ENCODE measurements around the gene PEF1. TPM values are rescaled to one million over a fixed set of nuclear protein-coding genes. Genes with fewer than 3 reads are reported as not detected.

PEF1 gene
- polyA plus RNA-seq, 1 donor, result 38.3 TPM

DNA sequence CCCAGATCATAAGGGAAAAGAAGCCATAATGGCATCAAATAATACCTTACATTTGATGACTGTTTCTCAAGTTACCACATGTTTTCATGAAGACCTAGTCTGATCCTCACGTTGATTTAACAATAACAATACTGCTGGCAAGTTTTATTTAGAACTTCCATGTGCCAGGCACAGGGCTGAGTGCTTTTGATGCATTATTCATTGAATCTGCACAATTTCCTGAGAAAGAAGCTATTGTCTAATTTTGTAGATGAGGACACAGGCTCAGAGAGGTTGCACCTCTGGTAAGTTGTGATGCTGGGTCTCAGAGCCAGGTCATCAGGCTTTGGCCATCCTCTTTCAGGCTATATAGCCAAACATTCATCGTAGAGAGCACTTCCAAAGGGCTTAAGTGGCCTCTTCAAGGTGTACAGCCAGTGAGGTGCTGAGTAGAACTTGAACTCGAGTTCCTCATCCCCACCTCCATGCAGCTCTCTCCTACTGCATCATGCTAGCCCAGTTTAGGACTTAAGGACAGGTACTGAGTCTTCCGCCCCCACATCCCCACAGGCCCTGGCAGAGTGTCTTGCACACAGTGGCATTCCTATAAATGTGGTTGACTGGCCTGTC lies 8.3 kb upstream of the PEF1 start:
- DNase-seq, result no peak

DNA sequence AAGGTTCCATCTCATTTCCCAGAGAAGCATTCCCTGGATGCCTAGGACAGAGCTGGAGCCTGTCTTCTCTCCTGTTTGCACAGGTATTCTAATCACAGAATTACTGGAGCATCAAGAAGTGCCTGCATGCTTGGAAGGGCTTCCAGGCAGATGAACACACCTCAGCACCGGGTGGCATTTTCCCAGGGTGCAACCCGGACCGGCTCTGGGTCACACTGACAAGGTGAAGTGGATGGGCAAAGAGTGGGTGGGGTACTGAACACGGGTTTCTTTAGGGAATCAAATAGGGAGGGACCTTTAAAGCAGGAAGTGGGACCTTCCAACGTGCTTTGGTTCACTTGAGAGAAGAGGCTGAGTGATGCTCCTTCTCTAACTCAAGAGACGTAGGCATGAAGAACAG lies 7.1 kb upstream of the PEF1 start:
- DNase-seq, result no peak

DNA sequence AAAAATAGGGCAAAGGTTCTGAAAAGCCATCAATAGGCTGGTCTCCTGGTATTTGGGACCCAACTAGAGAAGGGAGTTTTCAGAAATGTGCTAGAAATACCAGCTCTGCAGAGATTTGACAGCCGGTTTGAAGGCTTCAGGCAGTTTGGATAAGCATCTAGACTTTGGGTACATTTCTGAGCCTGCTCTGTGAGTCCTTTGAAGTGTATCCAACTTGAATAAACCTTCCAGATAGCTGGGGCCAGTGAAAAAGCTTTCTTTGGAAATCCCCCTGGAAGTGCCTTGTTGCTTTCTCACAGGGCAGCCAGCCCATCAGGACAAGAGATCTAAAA lies 6.4 kb upstream of the PEF1 start:
- DNase-seq, result no peak

DNA sequence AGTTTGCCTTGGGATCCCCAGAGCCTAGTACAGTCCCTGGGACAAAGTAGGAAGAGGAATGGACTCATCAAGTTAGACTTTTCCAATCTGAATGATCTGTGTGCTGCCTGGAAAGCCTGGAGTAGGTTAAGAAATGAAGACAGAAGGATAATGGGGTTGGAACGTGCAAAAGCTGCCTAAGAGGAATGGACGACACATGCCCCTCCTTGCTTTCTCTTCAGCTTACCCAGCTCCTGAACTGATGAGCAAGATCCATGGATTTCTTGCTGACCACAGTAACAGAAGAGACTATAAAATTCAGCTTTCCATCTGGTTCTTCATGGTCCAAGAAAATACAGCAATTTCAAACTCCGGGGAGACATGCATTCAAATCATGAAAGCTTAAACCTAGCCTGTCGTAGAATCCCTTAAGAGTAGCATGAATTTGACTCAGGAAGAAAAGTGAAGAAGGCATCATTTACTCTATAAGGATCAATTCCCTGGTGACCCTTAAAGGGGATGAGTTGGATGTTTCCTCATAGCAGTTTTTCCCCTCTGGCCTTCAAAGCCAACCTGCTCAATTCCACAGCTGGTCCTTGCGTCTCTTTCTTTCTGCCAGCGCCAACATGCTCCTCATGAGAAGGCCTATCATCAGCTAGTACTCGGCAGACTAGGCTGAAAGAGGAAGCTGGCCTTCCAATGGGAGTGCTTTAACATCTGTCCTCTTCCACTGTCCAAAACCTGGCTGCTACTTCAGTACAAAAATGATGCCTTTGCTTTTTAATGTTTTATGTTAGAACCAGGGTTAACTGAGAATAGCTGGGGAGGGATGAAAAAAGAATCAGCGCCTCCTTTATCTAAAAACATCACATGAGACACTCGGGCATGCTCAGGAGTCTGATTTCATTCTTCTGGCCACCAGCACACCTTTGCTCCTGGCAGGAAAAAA lies 5.7 kb upstream of the PEF1 start:
- peak; percentile 72 for DNase-seq

DNA sequence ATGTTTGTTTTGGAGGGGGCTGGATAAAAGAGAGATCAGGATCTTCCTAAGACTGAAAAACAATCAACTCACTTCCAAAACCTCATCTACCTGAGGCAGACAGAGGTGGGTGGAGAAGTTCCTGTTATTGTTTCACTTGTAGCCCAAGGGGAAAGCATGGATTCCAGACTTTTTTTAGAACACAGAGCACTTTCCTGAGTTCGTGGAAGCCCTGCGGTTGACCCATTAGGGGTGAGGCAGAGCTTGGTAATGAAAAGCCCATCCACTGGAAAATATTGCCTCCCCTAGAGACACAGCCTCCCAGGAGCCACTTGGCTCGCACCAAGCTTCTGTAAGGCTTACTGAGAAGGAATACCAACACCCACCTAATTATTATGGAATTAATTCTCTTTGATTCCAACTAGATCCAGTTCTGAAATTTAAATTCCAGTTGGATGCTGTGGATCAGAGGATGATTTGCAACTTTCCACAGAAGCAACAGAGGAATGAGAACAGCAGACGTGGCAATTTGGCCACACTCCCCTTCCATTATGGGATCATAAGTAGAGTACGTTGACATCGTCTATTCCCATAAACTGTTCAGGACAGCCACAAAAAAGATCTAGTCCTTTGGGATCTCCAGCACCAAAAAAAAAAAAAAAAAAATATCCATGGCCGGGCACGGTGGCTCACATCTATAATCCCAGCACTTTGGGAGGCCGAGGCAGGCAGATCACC lies 4.1 kb upstream of the PEF1 start:
- DNase-seq, result no peak

DNA sequence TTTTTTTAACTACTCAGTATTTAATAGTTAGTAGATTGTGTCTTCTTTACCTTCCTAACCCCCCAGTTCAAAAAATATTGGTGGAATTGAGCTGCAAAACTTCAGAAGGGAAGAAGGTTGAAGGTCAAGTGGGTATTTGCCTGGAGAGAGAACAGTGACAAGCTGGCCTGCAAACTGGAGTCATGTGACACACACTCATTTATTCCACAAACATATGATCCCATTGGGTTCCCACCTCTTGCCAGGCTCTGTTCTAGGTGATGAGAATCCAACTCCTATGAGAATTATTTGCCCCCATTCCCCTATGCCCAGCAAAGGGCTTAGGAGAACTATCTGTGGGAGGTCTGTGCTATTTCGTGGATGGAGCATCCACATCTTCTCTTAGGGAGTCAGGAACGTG lies 3.5 kb upstream of the PEF1 start:
- DNase-seq, result no peak

DNA sequence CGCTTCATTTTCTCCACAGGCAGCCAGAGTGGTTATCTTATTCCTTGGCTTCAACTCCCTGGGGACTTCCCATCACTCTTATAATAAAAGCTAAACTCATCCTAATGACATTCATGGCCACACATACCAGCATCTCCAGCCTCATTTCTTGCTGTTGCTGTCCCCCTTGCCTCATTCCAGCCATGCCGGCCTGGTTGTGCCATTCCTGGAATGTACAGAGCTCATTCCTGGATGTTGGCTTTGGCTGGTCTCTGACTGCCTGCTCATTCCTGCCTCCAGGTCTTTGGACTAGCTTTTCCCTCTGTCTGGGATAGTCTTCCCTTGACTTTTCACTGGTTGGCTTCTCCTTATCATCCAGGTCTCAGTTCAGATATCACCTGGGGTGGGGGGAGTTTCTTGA lies 2.4 kb upstream of the PEF1 start:
- DNase-seq, result no peak

DNA sequence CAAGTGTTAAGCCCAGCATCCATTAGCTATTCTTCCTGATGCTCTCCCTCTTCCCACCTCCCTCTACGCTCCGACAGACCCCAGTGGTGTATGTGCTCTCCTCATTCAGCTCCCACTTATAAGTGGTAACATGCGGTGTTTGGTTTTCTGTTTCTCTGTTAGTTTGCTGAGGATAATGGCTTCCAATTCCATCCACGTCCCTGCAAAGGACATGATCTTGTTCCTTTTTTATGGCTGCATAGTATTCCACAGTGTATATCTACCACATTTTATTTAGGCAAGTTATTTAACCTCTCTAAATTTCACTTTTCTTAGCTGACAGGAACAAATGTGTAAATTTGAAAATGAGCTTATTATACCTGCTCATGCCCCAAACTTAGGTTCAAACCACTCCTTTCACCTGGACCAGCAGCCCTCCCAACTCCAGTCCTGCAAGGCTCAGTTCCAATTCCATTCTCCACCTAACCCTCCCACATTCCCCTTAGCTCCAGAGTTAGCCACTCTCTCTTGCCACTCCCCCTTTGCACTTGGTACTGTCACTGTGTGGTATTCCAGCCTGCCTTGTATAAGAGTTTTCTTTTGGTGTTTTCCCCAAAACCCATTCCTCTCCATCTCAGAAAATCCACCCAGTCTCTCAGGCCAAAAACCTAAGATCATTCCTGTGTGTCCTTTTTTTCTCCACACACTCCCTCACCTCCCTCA lies 1.7 kb upstream of the PEF1 start:
- no peak for DNase-seq

DNA sequence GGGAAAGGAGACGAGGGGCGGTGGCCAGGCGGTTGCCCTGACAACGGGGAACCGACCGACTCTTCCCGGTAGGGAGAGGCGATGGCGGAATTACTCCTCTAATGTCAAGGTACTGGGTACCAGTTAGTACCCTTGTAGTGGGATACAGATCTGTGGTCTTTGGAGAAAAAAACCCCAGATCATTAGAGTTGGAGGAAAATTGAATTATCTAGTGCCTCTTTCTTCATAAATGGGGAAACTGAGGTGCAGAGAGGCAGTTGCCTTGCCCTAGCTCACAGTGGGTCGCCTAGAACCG lies 545 bp upstream of the PEF1 start:
- DNase-seq, result no peak

DNA sequence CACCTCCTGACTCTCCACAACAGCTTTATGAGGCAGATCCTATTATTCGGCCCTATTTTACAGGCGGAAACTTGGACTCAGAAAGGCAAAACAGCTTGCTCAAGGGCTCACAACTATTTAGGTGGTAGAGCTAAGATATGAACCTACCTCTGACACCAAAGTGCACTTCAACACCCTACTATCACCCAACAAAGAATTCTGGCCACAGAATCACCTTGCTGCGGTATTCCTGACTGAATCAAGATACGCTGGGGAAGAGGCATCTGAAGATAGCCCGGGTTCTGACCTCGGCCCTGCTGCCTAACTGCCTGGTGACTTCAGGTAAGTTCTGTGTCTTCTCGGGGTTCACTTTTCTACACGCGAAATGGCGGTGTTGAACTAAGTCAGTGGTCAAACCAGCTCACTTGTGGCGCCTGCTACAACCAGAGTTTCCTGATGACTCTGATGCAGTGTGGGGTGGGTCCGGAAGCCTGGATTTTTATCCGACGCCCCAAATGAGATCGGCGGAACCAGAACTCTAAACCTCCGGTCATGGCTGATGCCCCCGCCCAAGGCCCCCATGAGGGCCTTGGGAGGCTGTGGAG lies 608 bp downstream of the PEF1 start:
- no peak for DNase-seq

DNA sequence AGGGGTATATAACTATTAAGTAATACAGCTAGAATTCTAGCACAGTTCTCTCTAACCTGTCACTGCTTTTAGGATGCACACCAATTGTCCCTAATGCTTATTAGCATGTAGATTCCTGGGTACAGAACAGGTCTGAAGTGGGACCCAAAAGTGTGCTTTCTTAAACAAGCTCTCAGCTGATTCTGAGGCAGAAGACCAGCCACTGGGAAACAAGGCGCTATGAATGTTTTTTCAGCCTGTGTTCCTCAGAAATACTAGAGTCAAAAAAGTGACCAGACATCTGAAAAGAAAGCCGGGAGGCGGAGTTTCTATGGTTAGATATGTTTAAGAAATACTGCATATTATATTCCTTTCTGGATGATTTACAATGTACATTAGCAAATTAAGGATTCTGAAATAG lies 1.8 kb downstream of the PEF1 start:
- DNase-seq, result no peak

DNA sequence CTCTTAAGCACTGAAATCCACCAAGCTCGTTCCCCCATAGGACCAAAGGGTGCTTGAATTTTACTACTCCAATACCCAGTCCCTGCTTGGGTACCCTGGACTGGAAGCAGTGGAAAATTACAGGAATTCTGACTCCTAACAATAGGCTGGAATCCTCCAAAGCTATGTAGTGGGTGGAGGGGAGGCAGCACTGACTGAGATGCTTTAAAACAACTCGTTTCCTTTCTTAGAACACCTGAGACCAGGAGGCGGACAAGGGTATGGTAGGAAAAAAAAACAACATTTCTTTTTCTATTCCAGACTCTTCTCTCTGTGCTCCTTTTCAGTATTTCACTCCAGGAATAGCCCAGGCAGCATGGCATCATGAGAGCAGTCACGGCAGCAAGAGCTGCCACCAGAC lies 2.3 kb downstream of the PEF1 start:
- DNase-seq, result no peak

DNA sequence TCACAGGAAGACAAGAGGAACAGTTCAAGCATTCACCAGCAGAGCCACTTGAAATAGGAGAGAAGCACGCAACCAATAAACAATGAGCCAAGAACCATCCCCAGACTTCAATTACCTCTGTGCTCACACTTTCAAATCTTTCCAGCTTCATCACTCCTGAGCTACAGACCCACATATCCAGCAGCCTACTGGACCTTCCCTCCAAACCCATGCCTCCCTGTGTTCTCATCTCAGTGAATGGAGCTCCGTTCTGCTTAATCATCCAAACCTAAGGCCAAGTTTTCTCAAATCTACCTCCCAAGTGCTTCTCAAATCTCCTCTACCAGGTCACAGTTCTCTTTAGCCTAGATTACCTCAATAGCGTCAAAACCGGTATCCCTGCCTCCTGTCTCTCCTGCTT lies 3.7 kb downstream of the PEF1 start:
- no peak for DNase-seq

DNA sequence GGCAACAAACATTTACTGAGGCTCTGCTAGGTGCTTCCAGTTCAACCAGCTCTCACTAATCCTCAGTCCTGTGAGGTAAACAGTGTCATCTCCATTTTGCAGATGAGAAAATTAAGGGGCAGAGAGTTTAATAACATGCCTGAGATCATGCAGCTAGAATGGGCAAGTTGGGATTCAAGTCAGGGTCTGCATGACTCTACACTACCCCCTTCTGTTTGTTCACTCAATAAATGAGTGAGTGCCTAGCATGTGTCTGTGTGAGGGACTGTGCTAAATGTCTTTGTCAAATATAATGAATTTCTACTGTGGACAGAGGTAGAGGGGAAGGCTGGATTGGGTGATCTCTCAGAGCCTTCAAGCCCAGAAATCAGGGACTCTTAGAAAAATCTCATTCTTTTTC lies 4.5 kb downstream of the PEF1 start:
- no peak for DNase-seq

DNA sequence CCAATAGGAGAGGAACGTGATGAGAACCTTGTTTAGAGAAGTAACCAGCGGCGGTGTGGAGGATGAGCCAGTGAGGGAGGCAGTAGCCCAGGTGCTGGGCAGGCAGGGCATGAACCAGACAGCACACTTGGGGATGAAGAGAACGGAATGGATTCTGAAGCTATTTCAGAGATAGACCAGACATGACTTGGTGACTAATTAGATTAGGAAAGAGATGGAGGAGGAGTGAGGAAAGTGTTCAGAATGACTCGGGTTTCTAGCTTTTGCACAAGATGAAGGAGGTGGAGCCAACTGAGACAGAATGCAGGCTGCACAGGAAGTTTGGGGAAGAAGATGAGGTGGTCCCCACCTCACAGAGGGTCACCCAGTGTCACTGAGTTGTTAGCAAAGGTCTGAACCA lies 5.1 kb downstream of the PEF1 start:
- DNase-seq, result no peak

DNA sequence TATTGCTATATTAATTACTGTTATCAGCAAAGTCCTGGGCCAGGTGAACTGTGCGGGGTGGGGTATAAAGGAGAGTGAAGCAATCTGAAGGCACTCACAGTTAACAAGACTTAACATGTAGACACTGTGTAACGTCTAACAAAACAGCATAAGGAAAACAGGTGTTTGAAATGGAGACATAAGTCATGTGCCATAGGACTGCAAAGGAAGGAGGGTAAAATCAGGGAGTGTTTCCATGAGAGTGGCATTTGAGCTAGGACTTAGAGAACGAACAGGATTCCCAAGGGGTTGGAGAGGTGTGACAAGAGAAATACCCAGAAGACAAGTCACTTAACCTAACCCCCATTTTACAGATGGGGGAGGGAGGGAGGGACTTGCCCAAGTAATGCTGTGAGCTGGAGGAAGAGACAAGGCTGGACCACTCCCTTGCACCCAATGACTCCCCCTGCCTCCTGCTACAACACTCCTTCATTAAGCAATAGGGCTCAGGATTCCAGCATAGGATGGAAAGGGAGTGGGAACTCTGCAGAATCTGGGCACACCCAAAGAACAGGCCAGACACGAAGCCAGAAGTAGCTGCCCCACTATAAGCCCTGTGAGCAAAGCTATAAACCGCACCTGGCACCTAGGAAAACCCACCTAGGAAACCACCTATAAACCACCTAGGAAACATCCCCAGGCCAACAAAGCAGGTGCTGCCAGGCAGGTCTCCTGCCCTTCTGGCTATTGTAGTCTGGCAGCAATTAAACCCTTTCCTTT lies 6.6 kb downstream of the PEF1 start:
- DNase-seq, result no peak

DNA sequence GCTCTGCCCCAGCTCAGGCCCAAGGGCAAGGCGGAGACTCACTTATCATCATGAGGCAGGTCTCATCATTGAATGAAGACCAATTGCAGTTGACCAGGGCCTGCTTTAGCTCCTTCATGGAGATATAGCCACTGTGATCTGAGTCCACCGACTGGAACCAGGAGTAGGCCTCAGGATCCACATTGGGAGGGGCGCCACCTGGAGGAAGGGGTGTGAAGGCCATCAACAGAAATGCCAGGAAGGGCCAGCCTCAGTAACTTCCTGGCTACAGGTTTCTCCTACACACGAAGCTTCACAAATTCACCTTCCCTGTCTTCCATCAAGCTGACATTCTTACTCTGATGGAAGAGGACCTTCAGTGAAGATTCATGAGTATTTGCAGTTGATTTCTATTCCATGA lies 11.6 kb downstream of the PEF1 start:
- no peak for DNase-seq

DNA sequence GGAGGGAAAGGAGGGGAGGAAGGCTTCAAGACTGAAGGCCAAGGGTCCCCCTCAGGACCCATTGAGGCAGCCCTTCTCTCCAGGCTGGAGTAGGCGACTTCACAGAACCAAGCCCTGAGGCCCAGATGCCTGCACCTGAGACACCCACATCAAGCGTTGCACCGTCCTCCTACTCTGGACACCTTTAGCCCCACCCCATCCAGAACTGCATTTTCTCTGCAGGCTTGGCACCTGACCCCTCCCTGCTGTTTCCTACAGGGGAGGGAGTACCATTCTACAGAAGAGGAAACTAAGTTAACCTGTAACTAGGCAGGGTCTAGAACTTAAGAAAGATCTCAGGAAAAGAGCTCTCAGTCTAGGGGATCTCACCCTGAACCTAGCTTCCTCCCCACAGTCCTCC lies 12.0 kb downstream of the PEF1 start:
- no peak for DNase-seq

DNA sequence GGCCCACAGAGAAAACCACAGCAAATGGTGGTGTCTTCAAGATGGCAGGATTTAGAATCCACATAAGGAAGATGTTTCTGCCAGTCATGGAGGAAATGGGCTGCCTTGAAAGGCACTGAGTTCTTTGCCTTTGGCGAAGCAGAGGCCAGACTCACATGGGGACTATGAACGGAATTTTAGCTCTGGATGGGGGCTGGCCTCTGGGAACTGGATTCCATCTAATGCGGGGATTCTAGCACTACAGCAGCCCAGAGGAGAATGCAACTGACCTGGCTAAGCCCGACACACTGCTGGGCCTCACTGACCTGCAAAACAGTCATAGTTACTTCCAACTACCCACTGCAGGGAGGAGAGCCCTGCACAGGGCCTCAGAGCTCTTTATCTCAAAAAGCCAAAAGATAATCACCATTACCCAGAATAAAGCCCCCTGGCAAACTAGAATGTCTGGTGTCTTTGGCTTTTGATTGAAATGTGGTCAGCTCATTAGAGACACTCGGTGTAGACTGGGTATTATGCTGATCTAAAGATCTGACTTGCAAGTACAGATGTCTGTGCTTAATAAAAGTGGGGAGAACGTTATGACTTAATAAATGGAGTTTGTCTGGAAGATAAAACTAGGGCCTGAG lies 15.6 kb downstream of the PEF1 start:
- DNase-seq, result no peak

DNA sequence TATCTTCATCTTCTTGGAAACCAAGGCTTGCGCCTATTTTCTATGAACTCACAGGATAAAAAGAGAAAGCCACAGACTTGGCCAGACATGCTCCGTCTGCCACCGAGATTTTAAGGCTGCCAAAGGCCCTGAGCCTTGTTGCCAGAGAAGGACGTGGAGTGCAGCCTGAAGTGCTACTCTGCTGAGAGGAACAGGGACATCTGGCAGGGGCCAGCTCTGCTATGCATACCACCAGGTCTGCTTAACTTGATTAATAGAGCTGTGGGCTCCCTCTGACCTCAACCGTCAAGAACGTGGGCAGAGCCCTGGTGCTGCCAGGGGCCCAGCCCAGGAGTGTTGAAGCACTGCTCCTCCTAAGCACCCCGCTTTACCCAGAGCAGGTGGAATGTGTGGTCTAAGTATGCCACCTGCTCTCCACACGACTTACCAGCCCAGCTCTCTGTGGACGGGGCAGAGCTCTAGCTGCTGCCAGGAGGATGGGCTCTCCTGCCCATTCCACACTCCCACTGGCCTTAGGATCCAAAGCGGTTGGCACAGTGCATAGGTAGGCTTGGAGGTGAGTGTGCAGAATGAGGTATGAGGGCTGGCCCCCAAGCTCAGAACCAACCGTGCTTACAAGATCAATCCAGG lies 16.6 kb downstream of the PEF1 start:
- DNase-seq, result no peak

DNA sequence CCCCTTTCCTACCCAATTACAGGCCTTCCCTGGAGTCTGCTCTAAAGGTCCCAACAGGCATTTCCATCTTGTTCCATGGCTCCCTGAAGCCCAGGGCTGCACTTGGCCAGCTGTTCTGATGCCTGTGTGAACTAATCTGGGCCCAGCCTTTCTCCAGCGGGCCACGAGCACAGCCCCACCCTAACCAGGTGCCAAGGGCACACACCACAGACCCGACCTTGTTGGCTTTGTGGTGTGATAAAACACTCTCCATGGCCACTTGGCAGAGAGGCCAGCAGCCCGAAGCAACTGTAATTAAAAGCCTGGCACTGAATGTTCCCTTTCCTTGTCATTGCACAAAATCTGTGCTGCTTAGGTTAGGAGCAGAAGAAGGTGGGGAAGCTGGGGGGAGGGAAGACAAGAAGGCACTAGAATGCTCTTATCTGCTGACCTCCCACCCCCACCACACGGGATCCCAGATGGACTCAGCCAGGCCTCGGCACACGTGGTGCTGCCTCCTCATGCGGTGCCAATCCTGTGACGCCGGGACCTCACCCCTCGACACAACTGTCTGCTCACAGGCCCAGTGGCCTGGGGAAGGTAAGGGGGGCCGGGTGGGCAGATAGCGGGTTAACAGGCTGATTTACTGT lies 17.3 kb downstream of the PEF1 start:
- no peak for DNase-seq
